T-helper 2 cell treated with Interferon-gamma antibody and Interleukin-4, amounts not matched to agents 5 μg/mL and 100 μg/mL, for 36 hours (primary cell): ENCODE measurements around the gene THRA.

Experiments
- DNase-seq: peaks from one replicate; pipeline ENCODE4 v3.0.0; 2021; ENCODE audit warnings: low spot score
- H3K27ac Mint-ChIP-seq: one replicate; pipeline ENCODE4 v1.8.0; 2021; ENCODE audit warnings: mild to moderate bottlenecking, mixed read lengths
- H3K27me3 Mint-ChIP-seq: one replicate; pipeline ENCODE4 v1.8.0; 2021; ENCODE audit warnings: low read depth, mixed read lengths
- H3K36me3 Mint-ChIP-seq: one replicate; pipeline ENCODE4 v1.8.0; 2021; ENCODE audit warnings: low read depth, mixed read lengths
- H3K4me1 Mint-ChIP-seq: one replicate; pipeline ENCODE4 v1.8.0; 2021; ENCODE audit warnings: low read depth, mixed read lengths
- H3K4me3 Mint-ChIP-seq: one replicate; pipeline ENCODE4 v1.8.0; 2022; ENCODE audit warnings: mild to moderate bottlenecking, moderate library complexity, mixed read lengths
- H3K9me3 Mint-ChIP-seq: one replicate; pipeline ENCODE4 v1.8.0; 2021; ENCODE audit warnings: mixed read lengths

THRA gene

DNA sequence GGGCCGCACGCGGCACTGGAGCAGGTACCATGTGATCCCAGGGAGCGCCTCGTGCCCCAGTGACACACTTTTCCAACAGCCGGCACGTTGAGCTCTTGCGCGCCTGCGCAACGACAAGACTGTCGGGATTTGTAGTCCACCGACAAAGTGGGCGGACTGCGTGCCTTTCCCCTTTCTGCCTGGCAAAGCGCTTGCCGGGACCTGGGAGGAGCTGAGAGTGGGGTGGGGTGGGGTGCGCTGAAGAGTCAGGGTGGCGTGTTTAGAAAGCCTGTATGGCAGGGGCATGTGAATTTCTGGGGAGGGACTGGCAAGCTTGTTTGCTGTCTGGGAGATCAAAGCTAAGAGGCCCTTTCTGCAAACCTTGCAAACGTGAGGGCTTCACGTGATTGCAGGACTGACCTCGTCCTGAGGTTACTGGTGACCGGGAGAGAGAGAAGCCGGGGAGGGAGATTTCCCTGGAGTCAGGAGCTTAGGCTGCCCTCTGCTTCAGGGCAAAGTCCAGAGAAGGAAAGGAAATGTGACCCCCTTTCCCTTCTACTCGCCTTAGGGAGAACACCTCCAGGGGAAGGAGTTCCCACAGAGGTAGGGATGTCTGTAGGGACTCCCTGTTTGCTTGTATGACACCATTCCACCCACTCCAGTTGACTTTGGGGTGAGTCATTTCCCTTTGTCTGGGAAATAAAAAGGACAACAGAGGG is 38.1 kb downstream of the THRA start:
- peaks cover 68% of the 10 kb centered on the region for H3K4me1 Mint-ChIP-seq
- H3K4me3 Mint-ChIP-seq, result peak overlapping the region; percentile 90
- H3K9me3 Mint-ChIP-seq, result no peaks in the 10 kb centered on the region
- H3K27me3 Mint-ChIP-seq, result no peaks in the 10 kb centered on the region
- H3K27ac Mint-ChIP-seq, result peak overlapping the region; percentile 63
- peak; percentile 91 for DNase-seq
- H3K36me3 Mint-ChIP-seq, result peaks cover 16% of the 10 kb centered on the region

GRCh38 chr17:40101367-40102210 is 38.8 kb downstream of the THRA start:
- Mint-ChIP-seq H3K27ac (no peak overlapping the region), H3K4me1 (peaks cover 70% of the 10 kb centered on the region), H3K27me3 (no peaks in the 10 kb centered on the region), H3K36me3 (peaks cover 9% of the 10 kb centered on the region), H3K9me3 (no peaks in the 10 kb centered on the region), H3K4me3 (peak overlapping the region; percentile 90)
- DNase-seq, result no peak

DNA sequence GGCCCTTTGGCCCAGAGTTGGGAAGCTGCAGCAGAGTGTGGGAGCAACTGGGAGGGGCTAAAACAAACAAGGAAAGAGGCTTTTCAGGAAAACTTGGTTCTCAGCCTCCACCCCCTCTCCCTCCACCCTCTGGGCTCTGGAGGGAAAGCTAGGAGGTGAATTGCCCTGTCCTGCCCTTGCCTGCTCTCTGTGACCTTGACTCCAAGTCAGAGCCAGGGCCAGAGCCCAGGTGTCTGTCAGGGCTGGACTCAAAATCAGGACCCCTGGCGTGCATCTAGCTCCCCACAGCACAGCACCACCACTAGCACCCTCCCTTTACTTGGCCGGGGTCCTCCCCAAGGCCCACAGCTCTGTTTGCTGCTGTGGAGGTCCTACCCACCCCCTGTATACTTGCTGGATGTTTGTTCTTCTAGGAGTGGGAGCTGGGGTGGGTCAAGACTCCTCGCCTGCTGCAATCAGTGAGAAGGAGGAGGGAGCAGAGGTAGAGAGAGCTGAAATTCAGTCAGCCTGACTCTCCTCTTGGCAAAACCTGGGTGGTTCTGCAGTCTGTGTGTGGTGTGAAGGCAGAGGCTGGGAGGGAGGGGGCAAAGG is 40.4 kb downstream of the THRA start:
- no peaks in the 10 kb centered on the region for H3K9me3 Mint-ChIP-seq
- no peak for DNase-seq
- peaks cover 8% of the 10 kb centered on the region for H3K27me3 Mint-ChIP-seq
- H3K27ac Mint-ChIP-seq, result peak overlapping the region; percentile 67
- H3K4me3 Mint-ChIP-seq, result no peak overlapping the region
- peaks cover 69% of the 10 kb centered on the region for H3K4me1 Mint-ChIP-seq
- H3K36me3 Mint-ChIP-seq, result peaks cover 4% of the 10 kb centered on the region

DNA sequence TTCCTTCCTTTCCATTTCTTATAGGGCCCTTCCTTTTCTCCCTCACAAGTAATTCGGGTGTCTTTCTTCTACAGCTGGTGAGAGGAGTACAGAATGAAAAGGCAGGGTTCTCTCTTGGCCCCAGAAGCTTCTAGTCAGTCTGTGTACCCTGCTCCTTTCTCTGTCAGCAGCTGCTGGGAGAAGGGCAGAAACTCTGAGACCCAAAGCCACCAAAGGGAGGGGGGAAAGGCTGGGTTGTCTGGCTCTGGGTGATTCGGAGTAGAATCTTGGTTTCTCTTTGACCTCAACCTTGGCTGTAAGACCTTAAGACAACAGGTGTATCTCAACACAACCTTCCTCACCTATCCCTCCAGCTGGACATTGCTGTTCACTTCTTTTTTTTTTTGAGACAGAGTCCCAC is 40.9 kb downstream of the THRA start:
- peaks cover 68% of the 10 kb centered on the region for H3K4me1 Mint-ChIP-seq
- H3K27me3 Mint-ChIP-seq, result peaks cover 8% of the 10 kb centered on the region
- H3K36me3 Mint-ChIP-seq, result peaks cover 2% of the 10 kb centered on the region
- H3K27ac Mint-ChIP-seq, result no peak overlapping the region
- H3K9me3 Mint-ChIP-seq, result no peaks in the 10 kb centered on the region
- no peak for DNase-seq
- H3K4me3 Mint-ChIP-seq, result no peak overlapping the region

DNA sequence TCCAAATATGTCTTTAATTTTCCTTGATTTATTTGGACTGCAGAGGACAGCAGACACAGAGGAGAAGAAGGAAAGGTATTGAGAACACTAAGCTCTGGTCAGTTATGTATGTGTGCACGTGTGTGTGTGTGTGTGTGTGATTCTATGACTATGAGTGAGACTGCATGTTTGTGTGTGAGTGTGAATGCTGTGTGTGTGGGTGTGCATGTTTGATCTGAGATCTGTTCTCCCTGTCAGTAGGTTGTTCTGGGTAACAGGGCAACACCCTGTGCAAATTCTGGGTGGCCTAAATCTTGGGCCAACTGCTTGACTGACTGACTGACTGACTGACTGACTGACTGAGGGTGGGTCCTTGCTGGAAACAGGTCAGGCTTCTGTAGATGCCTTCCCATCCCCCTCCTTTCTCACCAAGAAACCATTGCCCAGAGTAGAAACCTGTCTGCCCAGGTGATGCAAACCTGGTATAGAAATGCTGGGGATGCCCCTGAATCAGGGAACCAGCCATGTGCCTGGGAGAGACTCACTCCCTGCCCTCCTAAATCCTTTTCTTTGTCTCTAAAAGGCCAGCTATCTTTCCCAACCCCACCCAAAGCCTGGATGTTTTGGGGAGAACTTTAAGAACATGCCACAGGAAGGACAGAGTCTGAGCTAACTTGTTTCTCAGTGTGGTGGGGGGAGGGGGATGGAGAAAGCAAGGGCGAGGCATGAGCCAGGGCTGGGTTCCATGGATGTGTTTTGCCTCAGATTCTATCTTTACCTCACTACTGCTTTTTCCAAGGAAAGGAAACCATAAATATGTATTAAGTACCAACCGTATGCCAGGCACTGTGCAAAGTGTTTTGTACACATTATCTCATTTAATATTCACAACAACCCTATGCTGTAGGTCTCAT is 42.1 kb downstream of the THRA start:
- H3K4me3 Mint-ChIP-seq, result no peak overlapping the region
- H3K36me3 Mint-ChIP-seq, result no peaks in the 10 kb centered on the region
- H3K9me3 Mint-ChIP-seq, result no peaks in the 10 kb centered on the region
- peaks cover 62% of the 10 kb centered on the region for H3K4me1 Mint-ChIP-seq
- H3K27me3 Mint-ChIP-seq, result peaks cover 8% of the 10 kb centered on the region
- H3K27ac Mint-ChIP-seq, result no peak overlapping the region
- no peak for DNase-seq

GRCh38 chr17:40105861-40106759 is 43.3 kb downstream of the THRA start:
- Mint-ChIP-seq H3K9me3 (no peaks in the 10 kb centered on the region), H3K27ac (no peak overlapping the region), H3K36me3 (no peaks in the 10 kb centered on the region), H3K4me3 (no peak overlapping the region), H3K27me3 (peaks cover 8% of the 10 kb centered on the region), H3K4me1 (peaks cover 60% of the 10 kb centered on the region)
- no peak for DNase-seq

DNA sequence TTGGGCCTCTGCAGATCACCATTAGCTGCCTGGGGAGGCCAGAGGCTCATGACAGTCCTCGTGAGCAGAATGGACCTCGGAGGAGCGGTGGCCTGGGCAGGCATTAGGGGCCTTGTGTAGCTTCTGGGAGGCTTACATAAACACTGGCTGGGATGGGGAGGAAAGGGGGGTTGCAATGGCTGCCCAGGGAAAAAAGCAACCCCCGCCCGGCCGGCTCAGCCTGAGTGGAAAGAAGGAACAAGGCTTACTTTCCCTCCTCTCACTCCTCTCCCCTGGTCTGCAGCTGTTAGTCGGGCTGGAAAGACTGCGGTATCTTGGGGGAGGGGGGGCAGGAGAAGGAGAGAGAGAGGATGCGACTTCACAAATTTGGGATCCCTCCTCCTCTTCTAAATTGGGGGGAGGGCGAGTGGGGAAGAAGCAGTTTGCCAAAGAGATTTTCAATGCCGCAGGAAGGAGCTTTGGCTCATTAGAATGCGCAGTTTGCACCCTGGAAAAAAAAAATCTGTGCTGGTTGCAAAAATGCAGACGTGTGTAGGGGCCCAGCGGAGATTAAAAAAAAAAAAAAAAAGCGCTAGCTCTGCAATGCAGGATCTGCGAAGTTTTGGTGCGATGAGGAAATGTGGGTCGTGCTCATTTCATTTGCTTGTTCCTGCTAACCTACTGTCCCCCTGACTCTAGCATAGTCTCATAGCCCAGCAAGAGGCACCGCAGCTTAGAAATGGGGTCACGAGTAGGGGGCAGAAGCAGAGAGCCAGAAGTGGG is 44.2 kb downstream of the THRA start:
- Mint-ChIP-seq H3K4me1 (peaks cover 65% of the 10 kb centered on the region), H3K27me3 (peaks cover 8% of the 10 kb centered on the region), H3K9me3 (no peaks in the 10 kb centered on the region), H3K36me3 (no peaks in the 10 kb centered on the region), H3K27ac (no peak overlapping the region), H3K4me3 (no peak overlapping the region)
- no peak for DNase-seq

DNA sequence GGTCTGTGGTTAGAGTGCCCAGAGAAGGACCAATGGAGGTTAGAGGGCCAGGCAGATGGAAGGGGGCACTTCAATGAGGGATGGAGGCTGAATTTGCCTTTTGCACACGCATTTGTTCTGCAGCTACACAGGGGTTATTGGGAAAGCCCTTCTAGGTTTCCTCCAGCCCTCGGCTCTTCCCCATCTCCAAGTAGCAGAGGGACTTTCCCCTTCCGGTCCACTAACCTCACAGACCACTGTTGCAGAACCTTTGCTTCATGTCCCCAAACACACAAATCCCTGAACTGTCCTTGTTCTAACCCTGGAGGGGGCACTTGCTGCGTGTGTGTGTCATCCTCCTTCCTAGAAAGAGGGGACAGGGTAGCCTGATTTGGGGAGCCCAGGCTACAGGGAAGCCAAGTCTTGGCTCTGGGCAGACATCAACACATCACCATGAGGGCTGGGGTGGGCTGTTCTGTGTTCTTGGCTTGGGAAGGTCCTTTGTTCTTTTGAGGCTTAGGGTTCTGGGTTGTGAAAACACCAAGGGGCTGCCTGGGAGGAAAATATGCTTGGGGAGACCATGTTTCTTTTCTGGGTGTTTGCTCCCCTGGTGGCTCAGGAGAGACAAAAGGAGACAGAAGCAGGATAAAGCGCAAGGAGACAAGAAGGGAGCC is 44.9 kb downstream of the THRA start:
- no peak for DNase-seq
- no peaks in the 10 kb centered on the region for H3K36me3 Mint-ChIP-seq
- peak overlapping the region; percentile 79 for H3K27ac Mint-ChIP-seq
- H3K27me3 Mint-ChIP-seq, result peaks cover 8% of the 10 kb centered on the region
- H3K9me3 Mint-ChIP-seq, result no peaks in the 10 kb centered on the region
- H3K4me1 Mint-ChIP-seq, result peaks cover 72% of the 10 kb centered on the region
- peak overlapping the region; percentile 65 for H3K4me3 Mint-ChIP-seq

GRCh38 chr17:40108970-40109824 is 46.4 kb downstream of the THRA start:
- Mint-ChIP-seq H3K4me1 (peaks cover 77% of the 10 kb centered on the region), H3K36me3 (no peaks in the 10 kb centered on the region), H3K27me3 (peaks cover 8% of the 10 kb centered on the region), H3K27ac (no peak overlapping the region), H3K4me3 (no peak overlapping the region), H3K9me3 (no peaks in the 10 kb centered on the region)
- DNase-seq, result no peak

GRCh38 chr17:40110026-40110845 is 47.5 kb downstream of the THRA start:
- peaks cover 8% of the 10 kb centered on the region for H3K27me3 Mint-ChIP-seq
- no peak for DNase-seq
- H3K9me3 Mint-ChIP-seq, result no peaks in the 10 kb centered on the region
- peak overlapping the region; percentile 39 for H3K27ac Mint-ChIP-seq
- H3K36me3 Mint-ChIP-seq, result no peaks in the 10 kb centered on the region
- no peak overlapping the region for H3K4me3 Mint-ChIP-seq
- peaks cover 66% of the 10 kb centered on the region for H3K4me1 Mint-ChIP-seq
